ENCODE measurements around the gene PIWIL1. TPM values are rescaled to one million over a fixed set of nuclear protein-coding genes. Genes with fewer than 3 reads are reported as not detected.

The PIWIL1 gene
- polyA plus RNA-seq, 1 of the 3 experiments (the other 2 are of a cell fraction): 0.05 TPM

GRCh38 chr12:130353081-130353480 is 15.4 kb downstream of the PIWIL1 start:
- POLR2A ChIA-PET: no interaction called here
- H4K20me1 ChIP-seq (ENCODE audit: insufficient read depth): no peaks in the 10 kb centered on the region

More at GRCh38 chr12:130353081-130353480, 15.4 kb downstream of the PIWIL1 start:
- H2AFZ ChIP-seq (ENCODE audit: low read depth): no peak overlapping the region
- H3K79me2 ChIP-seq (ENCODE audit: insufficient read depth): no peaks in the 10 kb centered on the region
- no peaks in the 10 kb centered on the region for H3K27me3 ChIP-seq (ENCODE audit: insufficient read depth)
- no peaks in the 10 kb centered on the region for H3K9me2 ChIP-seq
- no peak overlapping the region for H3K4me3 ChIP-seq (ENCODE audit: low read depth in 2 of 2, low read length in 1 of 2)
- TF ChIP-seq REST (IDR thresholded peaks at IDR 0.05; ENCODE audit: low read depth, low read length): no peak
- TF ChIP-seq RFX5 (IDR thresholded peaks at IDR 0.05; ENCODE audit: low read length): no peak
- TF ChIP-seq GATA2 (CRISPR knock-in tag; IDR thresholded peaks at IDR 0.05): no peak
- TF ChIP-seq EZH2phosphoT487 (IDR thresholded peaks at IDR 0.05; ENCODE audit: borderline replicate concordance, low read depth): no peak
- no peak for TF ChIP-seq POLR2AphosphoS5 (IDR thresholded peaks at IDR 0.05; ENCODE audit: low read depth, low read length)
- no peak for TF ChIP-seq MAX (IDR thresholded peaks at IDR 0.05; ENCODE audit: low read depth)
- no peak for TF ChIP-seq TCF12 (IDR thresholded peaks at IDR 0.05)
- no peak for TF ChIP-seq RXRA (IDR thresholded peaks at IDR 0.05; ENCODE audit: borderline replicate concordance, low read depth)
- TF ChIP-seq EP300 (IDR thresholded peaks at IDR 0.05; ENCODE audit: borderline replicate concordance in 1 of 2, low read depth in 1 of 2, low read length in 1 of 2): no peak
- TF ChIP-seq MXI1 (IDR thresholded peaks at IDR 0.05; ENCODE audit: low read depth, low read length): no peak
- TF ChIP-seq, protein P1, sequence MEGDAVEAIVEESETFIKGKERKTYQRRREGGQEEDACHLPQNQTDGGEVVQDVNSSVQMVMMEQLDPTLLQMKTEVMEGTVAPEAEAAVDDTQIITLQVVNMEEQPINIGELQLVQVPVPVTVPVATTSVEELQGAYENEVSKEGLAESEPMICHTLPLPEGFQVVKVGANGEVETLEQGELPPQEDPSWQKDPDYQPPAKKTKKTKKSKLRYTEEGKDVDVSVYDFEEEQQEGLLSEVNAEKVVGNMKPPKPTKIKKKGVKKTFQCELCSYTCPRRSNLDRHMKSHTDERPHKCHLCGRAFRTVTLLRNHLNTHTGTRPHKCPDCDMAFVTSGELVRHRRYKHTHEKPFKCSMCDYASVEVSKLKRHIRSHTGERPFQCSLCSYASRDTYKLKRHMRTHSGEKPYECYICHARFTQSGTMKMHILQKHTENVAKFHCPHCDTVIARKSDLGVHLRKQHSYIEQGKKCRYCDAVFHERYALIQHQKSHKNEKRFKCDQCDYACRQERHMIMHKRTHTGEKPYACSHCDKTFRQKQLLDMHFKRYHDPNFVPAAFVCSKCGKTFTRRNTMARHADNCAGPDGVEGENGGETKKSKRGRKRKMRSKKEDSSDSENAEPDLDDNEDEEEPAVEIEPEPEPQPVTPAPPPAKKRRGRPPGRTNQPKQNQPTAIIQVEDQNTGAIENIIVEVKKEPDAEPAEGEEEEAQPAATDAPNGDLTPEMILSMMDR (IDR thresholded peaks at IDR 0.05): no peak
- TF ChIP-seq FOSL2 (IDR thresholded peaks at IDR 0.05; ENCODE audit: borderline replicate concordance, low read depth): no peak
- TF ChIP-seq TEAD4 (IDR thresholded peaks at IDR 0.05; ENCODE audit: borderline replicate concordance, insufficient read depth): no peak
- TF ChIP-seq ELF1 (IDR thresholded peaks at IDR 0.05): no peak
- TF ChIP-seq SMC3 (IDR thresholded peaks at IDR 0.05; ENCODE audit: low read depth, low read length): no peak
- TF ChIP-seq YY1 (IDR thresholded peaks at IDR 0.05; ENCODE audit: low read depth): no peak
- no peak for TF ChIP-seq TAF1 (IDR thresholded peaks at IDR 0.05; ENCODE audit: borderline replicate concordance, low read depth, low read length)
- TF ChIP-seq RAD21 (IDR thresholded peaks at IDR 0.05; ENCODE audit: low read length): no peak
- H3K4me1 ChIP-seq (ENCODE audit: control insufficient read depth in 1 of 2, insufficient read depth in 2 of 2, low read depth in 1 of 2, low read length in 1 of 2): no peaks in the 10 kb centered on the region; a peak in 1 of 4 replicates
- H3K9ac ChIP-seq: no peak overlapping the region
- H3K9me3 ChIP-seq: no peaks in the 10 kb centered on the region
- H3K27ac ChIP-seq (ENCODE audit: low read depth in 2 of 2, low read length in 1 of 2): no peak overlapping the region
- DNase-seq: no peak
- no peaks in the 10 kb centered on the region for H3K36me3 ChIP-seq (replicated peaks in 1 of 2; ENCODE audit: control insufficient read depth in 1 of 2, insufficient read depth in 2 of 2, low read length in 1 of 2)
- CTCF ChIA-PET: interaction anchor here (2.8 kb wide), 1 partner anchor 311 kb away, joined by 7 read pairs; no protein-coding TSS in a partner anchor
- H3F3A ChIP-seq (replicated peaks; ENCODE audit: insufficient read depth): no peaks in the 10 kb centered on the region
- no peak overlapping the region for H3K4me2 ChIP-seq
